ENCODE results near the gene ZNF576.

Gene ZNF576

DNA sequence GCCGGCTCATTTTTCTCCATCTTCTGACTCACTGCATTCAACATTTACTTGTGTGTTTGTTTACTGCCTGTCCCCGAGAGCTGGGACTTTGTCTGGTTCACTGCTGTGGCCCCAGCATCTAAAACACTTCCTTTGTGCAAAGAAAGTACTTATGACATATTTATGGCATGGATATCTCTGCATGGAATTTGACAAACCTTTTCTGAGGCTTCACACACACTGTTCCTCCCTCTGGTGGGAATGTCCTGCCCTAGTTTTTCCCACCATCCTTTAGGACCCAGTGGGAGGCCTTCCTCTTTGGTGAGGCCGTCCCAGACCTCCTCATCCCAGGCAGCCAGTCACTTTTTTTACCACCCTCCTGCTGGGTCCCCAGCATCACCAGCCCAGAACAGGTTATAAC, 14.1 kb downstream of the ZNF576 start:
- TF ChIP-seq, protein P1, sequence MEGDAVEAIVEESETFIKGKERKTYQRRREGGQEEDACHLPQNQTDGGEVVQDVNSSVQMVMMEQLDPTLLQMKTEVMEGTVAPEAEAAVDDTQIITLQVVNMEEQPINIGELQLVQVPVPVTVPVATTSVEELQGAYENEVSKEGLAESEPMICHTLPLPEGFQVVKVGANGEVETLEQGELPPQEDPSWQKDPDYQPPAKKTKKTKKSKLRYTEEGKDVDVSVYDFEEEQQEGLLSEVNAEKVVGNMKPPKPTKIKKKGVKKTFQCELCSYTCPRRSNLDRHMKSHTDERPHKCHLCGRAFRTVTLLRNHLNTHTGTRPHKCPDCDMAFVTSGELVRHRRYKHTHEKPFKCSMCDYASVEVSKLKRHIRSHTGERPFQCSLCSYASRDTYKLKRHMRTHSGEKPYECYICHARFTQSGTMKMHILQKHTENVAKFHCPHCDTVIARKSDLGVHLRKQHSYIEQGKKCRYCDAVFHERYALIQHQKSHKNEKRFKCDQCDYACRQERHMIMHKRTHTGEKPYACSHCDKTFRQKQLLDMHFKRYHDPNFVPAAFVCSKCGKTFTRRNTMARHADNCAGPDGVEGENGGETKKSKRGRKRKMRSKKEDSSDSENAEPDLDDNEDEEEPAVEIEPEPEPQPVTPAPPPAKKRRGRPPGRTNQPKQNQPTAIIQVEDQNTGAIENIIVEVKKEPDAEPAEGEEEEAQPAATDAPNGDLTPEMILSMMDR (IDR thresholded peaks at IDR 0.05): no peak

DNA sequence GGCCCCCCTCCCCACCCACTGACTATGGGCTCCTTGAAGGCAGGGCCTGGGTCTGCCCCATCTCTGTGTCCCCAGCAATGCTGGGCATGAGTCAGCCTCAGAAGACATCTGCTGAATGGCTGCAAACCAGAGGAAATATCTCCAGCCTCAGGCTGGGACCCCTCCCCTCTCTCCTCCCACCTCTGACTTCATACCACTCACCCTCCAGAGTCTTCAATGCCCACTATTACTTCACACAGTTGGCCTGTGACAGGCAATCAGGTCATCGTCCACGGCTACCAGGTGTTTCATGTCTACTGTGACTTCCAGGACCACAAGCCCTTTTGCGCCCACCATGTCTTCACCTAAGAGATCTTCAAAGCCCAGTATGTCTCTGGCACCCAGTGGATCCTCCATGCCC, 15.4 kb downstream of the ZNF576 start, which contains the start of gene SRRM5:
Gene SRRM5 (plus strand): TSS at position 301 of the 400 bp plus-strand sequence. CDS start 34 bp downstream, at position 335.
- TF ChIP-seq, protein P1 (IDR thresholded peaks at IDR 0.05): no peak

DNA sequence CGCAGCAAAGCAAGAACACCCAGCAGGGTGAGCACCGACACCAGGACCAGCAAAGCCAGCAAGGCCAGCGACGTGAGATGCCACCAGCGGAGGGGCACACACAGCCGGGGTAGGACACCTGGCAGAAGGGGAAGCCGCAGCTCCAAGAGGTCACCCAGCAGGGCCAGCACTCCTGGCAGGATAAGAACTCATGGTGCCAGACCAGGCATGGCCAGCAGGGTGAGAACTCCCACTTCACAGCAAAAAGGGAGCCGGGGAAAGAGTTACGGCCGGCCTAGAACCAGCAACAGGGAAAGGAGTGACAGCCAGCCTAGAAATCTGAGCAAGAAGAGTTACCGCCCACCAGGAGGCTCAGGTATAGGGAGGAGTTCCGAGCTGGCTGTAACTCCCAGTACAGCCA, 16.0 kb downstream of the ZNF576 start:
- TF ChIP-seq, protein P1 (IDR thresholded peaks at IDR 0.05): no peak

DNA sequence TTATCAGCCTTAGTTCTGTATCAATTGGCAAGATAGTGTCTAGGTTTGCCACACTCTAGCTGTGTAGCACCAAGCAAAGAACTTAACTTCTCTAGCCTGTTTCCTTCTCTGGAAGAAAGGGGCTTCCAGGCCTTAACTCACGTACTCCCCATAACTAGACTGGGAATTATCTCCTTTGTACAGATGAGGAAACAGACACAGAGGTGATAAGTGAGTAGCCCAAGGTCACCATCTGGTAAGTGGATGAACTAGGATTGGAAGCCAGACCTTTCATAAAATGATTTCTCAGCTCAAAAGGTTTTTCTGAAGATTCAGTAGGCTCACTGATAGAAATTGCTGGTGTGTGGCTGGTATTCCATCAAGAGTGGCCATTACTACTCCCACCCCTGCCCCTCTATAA, 19.9 kb downstream of the ZNF576 start:
- TF ChIP-seq, protein P1 (IDR thresholded peaks at IDR 0.05): no peak

DNA sequence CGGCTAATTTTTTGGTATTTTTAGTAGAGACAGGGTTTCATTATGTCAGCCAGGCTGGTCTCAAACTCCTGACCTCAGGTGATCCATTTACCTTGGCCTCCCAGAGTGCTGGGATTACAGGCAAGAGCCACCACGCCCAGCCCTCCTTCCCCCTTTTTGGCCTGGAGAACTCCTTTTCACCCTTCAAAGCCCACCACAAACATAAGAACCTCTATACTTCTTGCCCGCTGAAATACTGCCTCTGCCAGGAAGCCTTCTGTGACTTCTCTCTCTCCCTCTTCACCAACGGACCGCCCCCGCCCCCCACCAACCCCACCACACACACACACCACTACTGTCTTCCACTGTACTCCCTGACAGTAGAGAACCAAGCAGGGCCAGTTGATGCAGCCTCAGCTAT, 20.6 kb downstream of the ZNF576 start:
- TF ChIP-seq, protein P1 (IDR thresholded peaks at IDR 0.05): no peak

DNA sequence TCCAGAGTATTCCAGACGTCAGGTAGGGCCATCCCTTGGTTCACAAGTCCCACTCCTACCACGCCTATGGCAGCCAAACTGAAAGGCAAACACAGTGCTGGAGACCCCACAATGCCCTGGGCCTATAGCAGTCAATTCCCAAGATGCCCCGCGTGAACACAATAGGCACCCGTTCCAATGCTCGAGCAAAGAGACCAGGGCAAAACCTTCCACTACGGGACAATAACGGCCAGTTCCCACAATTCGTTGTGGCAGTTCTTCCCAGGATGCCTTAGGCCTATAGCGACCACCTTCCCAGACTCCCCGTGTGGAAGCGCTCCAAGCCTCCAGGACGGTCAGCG, 22.5 kb downstream of the ZNF576 start:
- TF ChIP-seq, protein P1 (IDR thresholded peaks at IDR 0.05): no peak

DNA sequence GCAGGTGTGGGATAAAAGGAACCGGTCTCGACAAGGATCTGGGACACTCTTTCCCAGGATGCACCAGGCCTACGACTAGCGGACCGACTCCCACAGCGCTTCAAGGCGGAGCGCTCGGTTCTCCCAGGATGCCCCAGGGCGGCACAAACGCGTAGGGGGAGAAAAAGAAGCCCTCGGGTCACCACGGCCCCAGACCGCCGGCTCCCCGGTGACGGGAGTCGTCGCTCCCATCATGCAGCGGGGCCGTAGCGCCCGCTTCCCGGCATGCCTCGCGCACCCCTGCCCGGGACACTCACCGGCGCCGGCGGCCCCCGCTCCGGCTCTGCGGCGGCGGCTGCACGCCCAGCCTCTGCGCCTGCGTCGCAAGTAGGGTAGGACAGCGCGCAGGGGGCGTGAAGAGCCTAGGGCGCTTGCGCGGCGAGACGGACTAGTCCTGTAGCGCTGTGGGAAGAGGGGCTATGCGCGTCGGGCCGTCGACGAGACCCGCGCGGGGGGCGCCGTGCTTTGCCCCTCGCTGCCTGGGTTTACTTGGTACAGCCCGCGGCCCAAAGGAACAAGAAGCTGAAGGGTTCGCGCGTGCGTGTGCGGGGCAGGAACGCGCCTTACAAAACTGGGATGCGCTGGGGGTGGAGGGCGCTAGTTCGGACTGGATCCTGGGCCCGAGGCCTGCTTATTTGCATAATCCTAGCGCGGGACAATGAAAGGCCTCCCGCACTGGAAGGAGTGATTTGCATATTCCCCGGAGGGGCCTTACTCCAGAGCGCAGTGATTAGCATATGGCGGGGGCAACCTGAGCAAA, 23.1 kb downstream of the ZNF576 start, which contains the start of gene ZNF428:
Gene ZNF428 (minus strand): TSS at position 368 of the 799 bp plus-strand sequence. CDS start 5,325 bp downstream, outside the sequence.
- TF ChIP-seq, protein P1 (IDR thresholded peaks at IDR 0.05): no peak

Measured in LNCAP (cell line).